ENCODE data around the gene ALPI.
A peak's percentile ranks its signal among the peaks of the same experiment; 100 is the strongest.

ALPI gene

GRCh38 chr2:232501794-232502390 lies 45.9 kb downstream of the ALPI start:
- DNase-seq (ENCODE audit: low read depth): no peak

GRCh38 chr2:232502511-232502910 lies 46.6 kb downstream of the ALPI start:
- no peak for DNase-seq (ENCODE audit: low read depth)

GRCh38 chr2:232502911-232503808 lies 47.2 kb downstream of the ALPI start:
- peak; percentile 12 for DNase-seq (ENCODE audit: low read depth)

GRCh38 chr2:232503809-232504323 lies 47.9 kb downstream of the ALPI start:
- no peak for DNase-seq (ENCODE audit: low read depth)

- DNase-seq (ENCODE audit: low read depth): no peak
Observed at GRCh38 chr2:232504438-232504837, 48.5 kb downstream of the ALPI start.

GRCh38 chr2:232505856-232506255 lies 49.9 kb downstream of the ALPI start:
- DNase-seq (ENCODE audit: low read depth): no peak

- no peak for DNase-seq (ENCODE audit: low read depth)
Observed at GRCh38 chr2:232506709-232507108, 50.8 kb downstream of the ALPI start.

GRCh38 chr2:232508251-232508650 lies 52.3 kb downstream of the ALPI start:
- DNase-seq (ENCODE audit: low read depth): no peak
